HG03045 (cell line): Measurements from ENCODE around the gene CTSD.

ENCODE experiments used
- ATAC-seq: cut with Tn5 transposase; IDR thresholded peaks from one replicate; pipeline ENCODE4 v1.9.1; 2021; ENCODE audit warnings: mild to moderate bottlenecking, moderate library complexity; ENCODE audit not compliant: unreplicated experiment

The CTSD gene

GRCh38 chr11:1782831-1783724 is 19.4 kb upstream of the CTSD start:
- no peak for ATAC-seq

- ATAC-seq: no peak
These were observed 18.4 kb upstream of the CTSD start for GRCh38 chr11:1782031-1782590.

- no peak for ATAC-seq
These were observed 17.9 kb upstream of the CTSD start for GRCh38 chr11:1781593-1781975.

GRCh38 chr11:1780700-1781592 is 17.2 kb upstream of the CTSD start:
- ATAC-seq: no peak

GRCh38 chr11:1779806-1780699 is 16.3 kb upstream of the CTSD start:
- ATAC-seq: no peak

DNA sequence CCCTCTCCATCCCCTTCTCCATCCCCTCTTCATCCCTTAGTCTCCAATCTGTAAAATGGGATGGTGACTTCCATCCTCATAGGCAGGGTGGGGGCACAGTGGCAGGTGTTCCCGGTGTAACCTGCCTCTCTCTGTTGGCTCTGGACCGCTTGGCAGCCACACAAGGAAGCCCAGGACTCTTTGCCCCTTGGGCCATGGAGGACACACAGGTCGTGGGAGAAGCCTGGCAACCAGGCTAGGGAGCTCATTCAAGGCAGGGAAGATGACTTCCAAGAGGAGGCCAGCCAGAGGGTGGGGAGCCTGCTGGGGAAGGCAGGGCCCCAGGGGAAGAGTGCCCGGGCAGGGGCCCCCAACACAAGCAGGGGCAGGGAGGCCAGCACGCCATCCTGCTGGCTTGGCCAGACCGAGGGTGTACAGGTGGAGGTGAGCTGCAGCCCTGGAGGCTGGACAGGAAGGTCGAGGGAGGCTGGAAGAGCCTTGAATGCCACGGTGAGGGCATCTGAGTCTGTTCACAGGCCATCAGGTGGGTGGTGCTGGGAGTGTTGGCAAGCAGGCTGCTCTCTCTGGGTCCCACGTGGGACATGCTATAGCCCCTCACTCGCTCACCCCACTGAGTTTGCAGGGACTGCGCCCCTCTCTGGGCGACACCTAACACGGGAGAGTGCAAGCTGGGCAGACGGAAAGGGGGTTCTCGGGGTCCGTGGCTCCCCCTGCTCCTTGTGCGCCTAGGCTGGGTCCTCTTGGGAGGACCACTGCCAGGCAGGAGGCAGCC is 15.5 kb upstream of the CTSD start:
- no peak for ATAC-seq

GRCh38 chr11:1778141-1778911 is 14.6 kb upstream of the CTSD start:
- ATAC-seq: no peak

DNA sequence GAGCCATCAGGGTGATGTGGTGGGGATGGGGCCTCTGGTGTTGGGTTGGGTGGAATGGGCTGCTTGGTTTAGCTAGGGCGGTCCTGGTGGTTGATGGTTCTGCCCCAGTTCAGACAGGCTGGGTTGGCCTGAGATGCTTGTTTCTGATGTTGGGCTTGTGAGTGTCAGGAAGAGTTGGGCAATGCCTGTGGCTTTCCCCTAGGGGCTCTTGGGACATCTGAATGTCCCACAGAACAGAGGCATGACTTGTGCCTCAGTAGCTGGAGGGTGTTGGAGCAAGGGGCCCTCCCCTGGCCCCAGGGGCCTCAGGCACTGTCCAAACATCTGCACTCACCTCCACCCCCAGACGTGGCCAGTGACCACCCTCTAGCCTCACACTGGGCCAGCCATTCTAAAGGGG is 14.0 kb upstream of the CTSD start:
- ATAC-seq: no peak

- ATAC-seq: no peak
These were observed 13.4 kb upstream of the CTSD start for GRCh38 chr11:1776944-1777715.

GRCh38 chr11:1776331-1776851 is 12.7 kb upstream of the CTSD start:
- ATAC-seq: no peak

DNA sequence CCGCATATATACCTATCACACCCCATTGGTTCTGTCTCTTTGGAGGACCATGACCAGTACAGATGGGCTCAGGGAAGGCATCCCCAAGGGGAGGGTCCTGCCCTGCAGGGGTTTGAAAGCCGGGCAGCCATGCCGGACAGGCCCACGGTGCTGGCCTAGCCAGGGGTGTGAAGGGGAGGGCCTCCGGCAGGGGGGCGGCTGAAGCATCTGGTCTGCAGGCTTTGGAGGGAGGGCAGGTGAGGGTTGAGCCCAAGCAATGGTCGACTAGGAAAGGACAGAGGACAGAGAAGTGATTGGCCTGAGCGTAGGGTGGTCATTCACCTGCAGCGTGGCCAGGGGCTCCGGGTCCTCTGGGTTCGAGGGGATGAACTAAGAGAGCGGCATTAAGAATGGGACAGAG is 11.2 kb upstream of the CTSD start:
- ATAC-seq: no peak

DNA sequence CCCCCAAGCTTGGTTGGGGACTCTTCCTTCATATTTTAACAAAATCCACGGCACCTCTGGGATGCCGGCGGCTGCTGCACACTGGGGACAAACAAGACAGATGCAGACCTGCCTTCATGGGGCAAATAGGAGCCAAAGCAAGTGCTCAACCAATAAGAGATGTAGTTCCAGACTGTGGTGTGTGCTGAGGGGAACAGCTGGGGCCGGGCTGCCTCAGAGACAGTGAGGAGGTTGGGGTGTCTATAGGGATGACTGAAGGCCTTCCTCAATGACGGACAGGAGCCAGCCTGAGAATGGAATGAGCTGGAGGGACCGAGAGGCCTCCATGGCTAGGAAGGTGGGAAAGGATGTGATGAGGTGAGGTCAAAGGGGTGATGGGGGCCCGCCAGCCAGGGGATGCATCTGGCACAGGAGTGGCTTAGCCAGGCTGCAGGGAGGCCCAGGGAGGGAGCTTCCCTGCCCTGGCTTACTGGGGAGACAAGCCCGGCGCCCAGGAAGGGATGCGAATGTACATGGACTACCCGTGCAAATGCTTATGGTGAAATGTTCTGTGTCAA is 10.3 kb upstream of the CTSD start:
- ATAC-seq: no peak

DNA sequence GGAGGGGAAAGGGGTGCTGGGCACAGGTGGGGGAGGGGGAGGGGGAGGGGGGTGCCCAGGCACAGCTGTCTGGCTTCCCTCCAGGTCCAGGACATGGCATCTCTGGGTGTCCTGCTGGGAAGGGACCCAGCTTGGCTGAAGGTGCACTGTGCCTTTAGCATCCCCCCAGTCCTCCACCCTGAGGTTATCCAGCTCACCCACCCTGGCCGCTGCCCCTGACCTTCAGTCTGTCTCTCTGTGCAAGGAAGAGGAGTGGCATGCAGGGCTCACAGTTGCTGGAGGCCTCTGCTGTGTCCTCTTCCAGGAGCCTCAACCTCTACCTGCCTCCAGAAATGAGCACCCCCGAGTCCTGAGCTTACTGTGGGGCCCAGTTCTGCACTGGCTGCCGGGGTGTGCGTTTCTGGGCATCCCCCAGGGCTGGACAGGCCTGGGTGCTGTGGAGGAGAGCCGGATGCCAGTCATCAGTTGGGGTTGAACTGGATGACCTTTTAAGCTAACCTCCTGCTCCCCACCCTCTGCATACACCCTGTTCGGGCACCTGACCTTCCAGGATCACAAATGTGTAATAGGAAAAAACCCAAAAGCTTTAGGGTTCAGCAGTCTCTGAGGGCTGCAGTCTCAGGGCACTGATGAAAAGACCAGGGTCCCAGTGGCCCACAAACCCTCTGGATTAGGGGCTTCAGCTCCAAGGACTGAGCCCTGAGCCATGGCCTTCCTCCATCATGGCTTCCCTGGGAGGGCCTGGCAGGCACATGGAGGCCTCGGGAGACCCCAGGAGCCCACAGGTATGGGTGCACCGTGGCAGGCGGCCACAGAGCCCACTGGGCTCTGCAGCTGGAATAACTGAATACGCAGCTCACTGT is 9.6 kb upstream of the CTSD start:
- no peak for ATAC-seq

DNA sequence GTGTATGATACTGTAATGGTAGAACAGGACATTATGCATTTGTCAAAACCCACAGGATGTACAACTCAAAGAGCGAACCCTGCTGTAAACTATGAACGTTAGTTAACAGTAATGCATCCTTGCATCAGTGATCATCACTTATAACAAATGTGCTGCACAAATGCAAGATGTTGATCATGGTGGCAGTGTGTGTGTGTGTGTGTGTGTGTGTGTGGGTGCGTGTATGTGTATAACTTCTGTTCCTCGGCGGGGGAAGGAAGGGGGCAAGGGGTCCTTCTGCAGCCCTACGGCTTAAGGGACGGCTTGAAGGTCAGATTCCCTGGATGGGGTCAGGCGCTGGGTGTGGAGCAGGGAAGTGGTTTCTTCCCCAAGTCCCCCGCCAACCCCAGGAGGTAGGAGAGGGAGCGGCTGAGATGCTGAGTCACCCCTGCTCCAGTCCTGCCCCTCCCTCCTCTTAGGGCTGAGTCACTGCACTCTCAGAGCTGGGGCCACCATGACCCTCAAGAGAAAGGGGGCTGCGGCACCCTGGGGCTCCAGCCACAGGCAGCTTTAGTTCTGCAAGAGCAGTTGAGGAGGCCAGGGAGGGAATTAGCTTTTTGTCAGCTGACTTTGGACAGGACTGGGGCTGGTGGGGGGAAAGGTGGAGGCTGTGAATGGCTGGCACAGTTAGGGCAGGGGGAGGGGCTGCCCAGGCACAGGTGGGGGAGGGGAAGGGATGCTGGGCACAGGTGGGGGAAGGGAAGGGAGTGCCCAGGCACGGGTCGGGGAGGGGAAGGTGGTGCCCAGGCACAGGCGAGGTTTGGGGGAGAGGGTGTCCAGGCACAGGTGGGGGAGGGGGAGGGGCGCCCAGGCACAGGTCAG is 8.8 kb upstream of the CTSD start:
- ATAC-seq: no peak

DNA sequence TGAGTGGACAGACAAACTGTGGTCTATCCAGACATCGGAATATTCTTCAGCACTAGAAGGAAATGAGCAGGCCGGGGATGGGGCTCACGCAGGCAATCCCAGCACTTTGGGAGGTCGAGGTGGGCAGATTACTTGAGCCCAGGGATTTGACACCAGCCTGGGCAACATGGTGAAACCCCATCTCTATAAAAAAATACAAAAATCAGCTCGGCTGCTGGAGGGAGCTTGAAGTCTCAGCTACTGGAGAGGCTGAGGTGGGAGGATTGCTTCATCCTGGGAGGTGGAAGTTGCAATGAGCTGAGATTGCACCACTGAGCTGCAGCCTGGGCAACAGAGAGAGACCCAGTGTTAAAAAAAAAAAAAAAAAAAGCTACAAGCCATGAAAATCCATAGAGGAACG is 8.0 kb upstream of the CTSD start:
- no peak for ATAC-seq

GRCh38 chr11:1771273-1771672 is 7.5 kb upstream of the CTSD start:
- ATAC-seq: no peak
